SIG-M5 treated with dmso at 0.1 percent for 504 hours (cell line): ENCODE results near the gene SORL1.
"Not testable (repeated sequence)": the region's sequence is repeated elsewhere in the genome, so short reads cannot be mapped to it uniquely, and the experiment has no call there.

Source experiments
- DNase-seq: peaks from one replicate; lab custom pipeline; 2025; ENCODE audit not compliant: unreplicated experiment; lab: John Stamatoyannopoulos, UW

The SORL1 gene

DNA sequence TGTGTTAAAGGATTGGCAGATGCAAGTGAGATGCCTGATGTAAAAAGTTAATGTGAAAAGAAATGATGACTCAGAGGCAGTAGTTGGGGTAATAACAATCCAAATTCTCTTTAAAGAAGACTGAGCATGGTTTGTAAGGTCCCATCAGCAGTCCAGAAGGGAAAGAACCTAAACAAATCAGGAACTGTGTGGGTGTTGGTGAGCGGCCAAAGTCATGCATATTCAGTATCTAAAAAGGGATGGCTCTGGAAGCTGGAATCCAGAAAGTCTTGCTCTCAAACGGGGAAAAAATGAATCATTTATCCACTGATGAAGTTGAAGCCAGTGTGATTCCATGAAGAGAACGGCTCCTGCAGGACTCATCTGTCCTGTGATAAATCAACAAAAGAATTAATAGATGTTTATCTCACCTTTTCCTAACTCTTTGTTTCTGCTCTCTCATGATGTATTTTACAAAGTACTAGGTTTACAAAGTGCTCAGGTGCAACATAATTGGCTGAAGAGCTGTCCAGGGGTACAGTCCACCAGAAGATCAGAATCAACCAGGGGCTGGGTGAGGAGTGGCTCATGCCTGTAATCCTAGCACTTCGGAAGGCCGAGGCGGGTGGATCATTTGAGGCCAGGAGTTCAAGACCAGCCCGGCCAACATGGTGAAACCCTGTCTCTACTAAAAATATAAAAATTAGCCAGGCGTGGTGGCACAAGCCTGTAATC, 21.1 kb downstream of the SORL1 start:
- DNase-seq, result no peak

DNA sequence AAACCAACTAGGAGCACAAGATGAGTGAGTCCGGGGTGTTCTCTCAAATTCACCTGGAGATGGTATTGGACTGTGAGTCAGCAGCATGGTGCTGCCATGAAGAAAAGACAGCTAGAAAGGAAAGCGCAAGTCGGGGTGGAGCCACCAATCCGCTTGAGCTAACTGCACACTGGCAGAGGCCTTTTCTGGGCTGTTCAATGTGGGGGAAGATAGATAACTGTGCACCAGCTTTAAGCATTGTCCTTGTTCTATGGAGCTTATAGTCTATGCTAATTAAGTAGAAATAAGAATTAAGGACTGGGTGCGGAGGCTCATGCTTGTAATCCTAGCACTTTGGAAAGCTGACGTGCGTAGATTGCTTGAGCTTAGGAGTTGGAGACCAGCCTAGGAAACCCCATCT, 22.6 kb downstream of the SORL1 start:
- DNase-seq, result no peak

GRCh38 chr11:121476379-121477032, 24.4 kb downstream of the SORL1 start:
- DNase-seq, result no peak

- peak; percentile 34 for DNase-seq
Observed at GRCh38 chr11:121478226-121478894, 26.2 kb downstream of the SORL1 start.

GRCh38 chr11:121478895-121479697, 27.0 kb downstream of the SORL1 start:
- no peak for DNase-seq

- DNase-seq, result no peak
Observed at GRCh38 chr11:121479698-121480238, 27.7 kb downstream of the SORL1 start.

DNA sequence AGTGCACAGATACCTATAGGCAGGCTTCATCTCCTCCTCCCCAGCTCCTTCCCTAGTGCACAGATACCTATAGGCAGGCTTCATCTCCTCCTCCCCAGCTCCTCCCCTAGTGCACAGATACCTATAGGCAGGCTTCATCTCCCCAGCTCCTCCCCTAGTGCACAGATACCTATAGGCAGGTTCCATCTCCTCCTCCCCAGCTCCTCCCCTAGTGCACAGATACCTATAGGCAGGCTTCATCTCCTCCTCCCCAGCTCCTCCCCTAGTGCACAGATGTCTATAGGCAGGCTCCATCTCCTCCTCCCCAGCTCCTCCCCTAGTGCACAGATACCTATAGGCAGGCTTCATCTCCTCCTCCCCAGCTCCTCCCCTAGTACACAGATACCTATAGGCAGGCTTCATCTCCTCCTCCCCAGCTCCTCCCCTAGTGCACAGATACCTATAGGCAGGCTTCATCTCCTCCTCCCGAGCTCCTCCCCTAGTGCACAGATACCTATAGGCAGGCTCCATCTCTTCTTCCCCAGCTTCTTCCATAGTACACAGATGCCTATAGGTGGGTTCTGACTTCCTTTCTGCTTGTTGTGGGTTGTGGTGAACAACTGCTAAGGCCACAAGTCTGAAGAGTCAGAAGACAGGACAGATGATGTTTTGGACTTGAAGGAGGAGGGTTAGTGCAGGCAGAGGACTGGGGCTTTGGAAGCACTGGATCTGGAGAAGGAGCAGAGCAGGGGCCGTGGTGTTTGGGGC, 29.5 kb downstream of the SORL1 start:
- DNase-seq, result not testable (repeated sequence)

GRCh38 chr11:121482231-121483129, 30.4 kb downstream of the SORL1 start:
- peak; percentile 68 for DNase-seq

DNA sequence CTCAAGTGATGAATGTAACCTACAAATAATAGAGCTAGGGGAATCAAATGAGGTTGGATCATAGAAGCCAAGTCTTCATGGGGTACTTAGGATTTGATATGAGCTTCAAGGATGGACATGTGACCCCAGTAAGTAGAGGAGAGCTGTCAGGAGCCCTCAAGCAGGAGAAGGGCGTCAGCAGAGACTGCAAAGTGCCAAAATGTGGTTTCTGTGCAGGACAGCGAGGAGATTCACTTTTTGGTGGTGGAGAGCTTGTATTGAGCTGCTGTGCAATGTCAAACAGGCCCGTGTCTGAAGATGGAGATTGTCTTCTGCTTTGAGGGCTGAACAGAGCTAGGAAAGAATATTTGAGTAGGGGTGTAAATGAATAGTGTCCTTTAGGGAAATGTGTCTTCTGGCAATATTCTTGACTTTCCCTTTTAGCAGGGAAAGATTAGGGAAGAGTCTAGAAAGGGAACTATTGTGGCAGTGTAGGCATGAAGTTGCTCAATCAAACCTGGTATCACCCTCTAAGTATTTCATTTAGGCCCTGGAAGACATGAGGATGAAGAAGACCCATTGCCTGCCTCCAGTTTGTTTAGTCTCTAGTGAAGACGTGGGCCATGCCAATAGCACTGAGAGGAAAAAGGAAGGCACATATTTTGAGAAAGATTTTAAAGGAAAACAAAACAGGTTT, 31.8 kb downstream of the SORL1 start:
- DNase-seq, result no peak

DNA sequence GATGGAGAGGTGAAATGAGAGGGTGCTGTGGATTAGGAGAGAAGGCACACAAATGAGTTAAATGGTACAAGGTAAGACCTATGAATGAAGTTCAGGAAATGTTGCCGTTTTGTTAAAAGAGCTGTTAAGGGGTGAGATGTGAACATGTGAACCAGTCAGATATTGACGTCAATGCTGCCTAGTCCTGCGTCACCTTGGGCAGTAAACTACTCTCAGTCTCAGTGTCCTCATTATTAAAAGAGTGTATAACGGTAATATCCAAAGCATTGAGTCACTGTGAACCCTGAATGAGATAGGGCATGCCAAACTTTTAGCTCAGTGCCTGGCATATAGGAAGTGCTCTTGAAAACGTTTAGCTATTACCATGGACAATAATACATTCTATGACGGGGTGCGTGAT, 33.1 kb downstream of the SORL1 start:
- DNase-seq, result no peak

DNA sequence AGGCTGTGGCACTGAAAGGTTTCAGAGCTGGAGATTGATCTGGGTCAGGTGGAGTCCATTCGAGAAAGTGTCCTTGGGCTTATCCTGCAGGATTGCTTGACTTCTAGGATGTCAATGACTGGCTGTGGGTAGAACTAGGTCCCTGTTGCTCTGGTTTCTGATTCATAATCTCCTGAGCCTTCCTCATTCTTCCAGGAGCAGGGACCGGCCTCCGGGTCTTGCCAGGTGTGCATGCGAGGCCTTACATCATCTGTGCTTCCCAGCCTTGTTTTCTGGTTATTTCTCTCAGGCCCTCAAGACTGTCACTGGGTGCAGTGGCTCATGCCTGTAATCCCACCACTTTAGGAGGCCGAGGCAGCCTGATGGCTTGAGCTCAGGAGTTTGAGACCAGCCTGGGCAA, 33.9 kb downstream of the SORL1 start:
- no peak for DNase-seq

DNA sequence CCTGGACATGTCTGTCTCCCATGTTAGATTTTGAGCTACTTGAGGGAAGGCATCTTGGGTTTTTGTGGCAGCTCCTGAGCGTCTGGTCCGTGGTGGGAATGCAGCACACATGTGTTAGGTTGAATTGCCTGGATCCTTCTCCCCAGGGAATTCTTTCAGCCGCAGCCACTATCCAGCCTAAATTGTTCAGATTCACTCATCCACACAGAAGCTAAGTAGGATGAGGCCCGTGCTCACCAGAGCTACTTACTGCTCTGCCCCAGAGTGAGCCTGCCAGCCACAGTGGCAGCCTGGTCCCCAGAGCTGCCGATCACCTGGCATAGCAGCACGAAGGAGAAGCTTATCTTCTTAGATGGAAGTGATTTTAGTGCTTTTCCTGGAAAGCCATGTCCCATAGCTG, 35.1 kb downstream of the SORL1 start:
- DNase-seq, result no peak

- DNase-seq, result no peak
Observed at GRCh38 chr11:121488170-121488569, 36.1 kb downstream of the SORL1 start.

GRCh38 chr11:121488641-121489040, 36.5 kb downstream of the SORL1 start:
- DNase-seq, result no peak

DNA sequence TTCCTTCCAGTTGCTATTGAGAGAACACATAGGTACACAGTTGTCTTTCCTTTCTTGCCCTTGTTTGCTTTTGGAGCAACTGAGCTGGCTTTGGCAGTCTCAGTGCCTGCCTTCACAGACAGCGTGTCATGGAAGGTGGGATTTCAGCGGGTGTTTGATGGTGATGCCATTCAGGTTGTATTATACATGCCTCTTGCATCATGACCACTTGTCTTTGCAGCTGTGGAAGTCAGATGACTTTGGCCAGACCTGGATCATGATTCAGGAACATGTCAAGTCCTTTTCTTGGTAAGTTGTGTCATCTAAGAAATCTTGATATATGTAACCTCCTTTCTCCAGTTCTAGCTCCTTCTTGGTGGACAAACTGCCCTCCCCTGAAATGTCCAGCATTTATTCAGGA, 37.7 kb downstream of the SORL1 start:
- DNase-seq, result no peak

- peak; percentile 21 for DNase-seq
Observed at GRCh38 chr11:121494355-121495099, 42.4 kb downstream of the SORL1 start.

DNA sequence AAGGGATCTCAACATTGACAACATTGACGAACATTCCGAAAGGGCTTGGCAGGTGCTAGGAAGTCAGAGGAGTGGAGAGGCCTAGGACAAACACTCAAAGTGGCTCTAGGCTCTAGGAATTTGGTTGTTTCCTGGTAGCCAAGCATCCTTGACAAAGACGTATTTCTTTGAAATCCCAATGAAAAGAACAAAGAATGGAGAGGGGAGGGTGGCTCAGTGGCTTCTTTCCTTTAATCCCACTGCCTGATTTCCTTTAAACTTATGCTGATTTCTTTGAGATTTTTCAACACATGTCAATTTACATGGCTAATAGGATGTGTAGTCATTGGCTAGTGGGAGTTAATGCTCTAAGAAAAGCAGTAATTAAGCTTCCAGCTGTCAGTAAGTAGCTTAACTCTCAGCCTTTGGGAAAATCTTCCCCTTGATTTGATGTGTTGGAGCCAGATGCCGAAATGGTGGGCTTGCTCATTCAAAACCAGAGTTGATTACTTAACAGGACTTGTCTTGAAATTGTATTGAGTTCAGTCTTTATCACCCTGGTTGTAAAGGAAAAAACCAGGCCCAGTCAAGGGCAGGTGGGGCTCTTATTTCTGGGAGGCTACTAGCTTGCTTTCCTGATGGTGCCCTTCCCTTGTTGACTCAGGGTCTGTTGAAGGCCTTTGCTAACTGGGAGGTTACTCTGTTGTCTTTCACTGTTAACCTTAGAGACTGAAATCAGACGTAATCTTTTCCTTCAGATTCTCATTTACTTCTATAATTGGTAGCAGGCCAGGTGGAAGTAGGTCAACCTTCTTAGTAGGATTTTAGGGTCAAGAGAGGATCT, 45.3 kb downstream of the SORL1 start:
- DNase-seq, result no peak
